ENCODE data around the gene PDE3A. TPM values are rescaled to one million over a fixed set of nuclear protein-coding genes. Genes with fewer than 3 reads are reported as not detected.

Gene PDE3A
- total RNA-seq, 1 experiment from 2014 or later, result 0.80 TPM

GRCh38 chr12:20450591-20451180, 82.3 kb downstream of the PDE3A start:
- POLR2A ChIA-PET (ENCODE audit: low non-redundant PET), result interaction anchor here (0.7 kb wide), 1 partner anchor 1434 kb away, joined by 4 read pairs; no protein-coding TSS in a partner anchor

GRCh38 chr12:20451761-20452160, 83.4 kb downstream of the PDE3A start:
- Histone ChIP-seq H3K4me3 (ENCODE audit: low read depth, low read length, poor library complexity, severe bottlenecking) (no peak overlapping the region), H3K9me3 (ENCODE audit: low read depth, low read length, poor library complexity, severe bottlenecking) (no peaks in the 10 kb centered on the region), H3K4me1 (ENCODE audit: insufficient read depth, low read length, poor library complexity, severe bottlenecking) (peaks cover 7% of the 10 kb centered on the region), H3K36me3 (ENCODE audit: insufficient read depth, low read length, poor library complexity, severe bottlenecking) (no peaks in the 10 kb centered on the region), H3K27ac (ENCODE audit: low read depth, low read length, poor library complexity, severe bottlenecking) (no peak overlapping the region), H3K27me3 (replicated peaks; ENCODE audit: insufficient read depth, low read depth, low read length, poor library complexity) (peaks cover 7% of the 10 kb centered on the region)
- intact Hi-C loops (cut with micrococcal nuclease; ENCODE audit: unreplicated experiment), result no loop called here
- no TSS peak for BruUV-seq (replicated peaks)
- POLR2A ChIA-PET (ENCODE audit: low non-redundant PET), result no interaction called here
- TF ChIP-seq CTCF (conservative IDR thresholded peaks at IDR 0.05; ENCODE audit: low read depth, low read length) (no peak), EZH2 (IDR thresholded peaks at IDR 0.05; ENCODE audit: borderline replicate concordance, low read depth, low read length, poor library complexity, severe bottlenecking) (no peak)
- CTCF ChIA-PET, result no interaction called here
- DNase-seq (ENCODE audit: low spot score), result no peak

More at GRCh38 chr12:20450591-20451180, 82.3 kb downstream of the PDE3A start:
- H3K4me3 ChIP-seq (ENCODE audit: low read depth, low read length, poor library complexity, severe bottlenecking), result no peak overlapping the region
- CTCF ChIA-PET, result no interaction called here
- peaks cover 7% of the 10 kb centered on the region for H3K27me3 ChIP-seq (replicated peaks; ENCODE audit: insufficient read depth, low read depth, low read length, poor library complexity)
- no peak for DNase-seq (ENCODE audit: low spot score)
- intact Hi-C loops (cut with micrococcal nuclease; ENCODE audit: unreplicated experiment), result no loop called here
- H3K9me3 ChIP-seq (ENCODE audit: low read depth, low read length, poor library complexity, severe bottlenecking), result no peaks in the 10 kb centered on the region
- H3K36me3 ChIP-seq (ENCODE audit: insufficient read depth, low read length, poor library complexity, severe bottlenecking), result no peaks in the 10 kb centered on the region
- H3K4me1 ChIP-seq (ENCODE audit: insufficient read depth, low read length, poor library complexity, severe bottlenecking), result peaks cover 7% of the 10 kb centered on the region
- no peak overlapping the region for H3K27ac ChIP-seq (ENCODE audit: low read depth, low read length, poor library complexity, severe bottlenecking)
- BruUV-seq (replicated peaks), result no TSS peak
- no peak for TF ChIP-seq CTCF (conservative IDR thresholded peaks at IDR 0.05; ENCODE audit: low read depth, low read length)
- no peak for TF ChIP-seq EZH2 (IDR thresholded peaks at IDR 0.05; ENCODE audit: borderline replicate concordance, low read depth, low read length, poor library complexity, severe bottlenecking)

- TF ChIP-seq EZH2 (IDR thresholded peaks at IDR 0.05; ENCODE audit: borderline replicate concordance, low read depth, low read length, poor library complexity, severe bottlenecking), result no peak
- no peak for TF ChIP-seq CTCF (conservative IDR thresholded peaks at IDR 0.05; ENCODE audit: low read depth, low read length)
- Histone ChIP-seq H3K9me3 (ENCODE audit: low read depth, low read length, poor library complexity, severe bottlenecking) (no peaks in the 10 kb centered on the region), H3K27ac (ENCODE audit: low read depth, low read length, poor library complexity, severe bottlenecking) (no peak overlapping the region), H3K27me3 (replicated peaks; ENCODE audit: insufficient read depth, low read depth, low read length, poor library complexity) (peaks cover 7% of the 10 kb centered on the region), H3K4me3 (ENCODE audit: low read depth, low read length, poor library complexity, severe bottlenecking) (no peak overlapping the region), H3K4me1 (ENCODE audit: insufficient read depth, low read length, poor library complexity, severe bottlenecking) (peaks cover 7% of the 10 kb centered on the region), H3K36me3 (ENCODE audit: insufficient read depth, low read length, poor library complexity, severe bottlenecking) (no peaks in the 10 kb centered on the region)
- intact Hi-C loops (cut with micrococcal nuclease; ENCODE audit: unreplicated experiment), result no loop called here
- ChIA-PET POLR2A (ENCODE audit: low non-redundant PET) (no interaction called here), CTCF (no interaction called here)
- no peak for DNase-seq (ENCODE audit: low spot score)
- BruUV-seq (replicated peaks), result no TSS peak
Observed at GRCh38 chr12:20452496-20453010, 84.2 kb downstream of the PDE3A start.
